ENCODE data around the gene DNAH9. TPM values are rescaled to one million over a fixed set of nuclear protein-coding genes. Genes with fewer than 3 reads are reported as not detected.

The DNAH9 gene
- polyA plus RNA-seq, 10 donors, result 0.44 to 1.1 (median 0.76) TPM

- DNase-seq, result no peak
Observed at GRCh38 chr17:11757815-11758214, 159.5 kb downstream of the DNAH9 start.

- no peak for DNase-seq
Observed at GRCh38 chr17:11768106-11768505, 169.8 kb downstream of the DNAH9 start.

- no peak for DNase-seq
Observed at GRCh38 chr17:11768981-11769380, 170.7 kb downstream of the DNAH9 start.

DNA sequence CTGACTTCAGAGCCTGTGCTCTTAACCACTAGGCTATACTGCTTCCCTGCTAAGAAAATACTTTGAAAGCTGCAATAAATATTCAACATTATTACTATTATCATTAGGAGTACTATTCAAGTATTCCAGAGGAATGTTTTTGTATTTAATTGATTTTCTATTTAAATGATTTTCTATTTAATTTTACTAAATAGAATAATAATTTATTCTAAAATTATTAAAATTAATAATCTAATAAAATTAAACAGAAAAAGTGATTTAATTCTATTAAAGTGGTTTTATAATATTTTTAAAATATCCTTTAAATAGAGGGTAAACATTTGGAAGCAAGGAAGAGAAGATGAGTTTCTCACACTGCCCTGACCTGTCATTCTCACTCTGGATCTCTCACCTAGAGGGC, 173.8 kb downstream of the DNAH9 start:
- no peak for DNase-seq

DNA sequence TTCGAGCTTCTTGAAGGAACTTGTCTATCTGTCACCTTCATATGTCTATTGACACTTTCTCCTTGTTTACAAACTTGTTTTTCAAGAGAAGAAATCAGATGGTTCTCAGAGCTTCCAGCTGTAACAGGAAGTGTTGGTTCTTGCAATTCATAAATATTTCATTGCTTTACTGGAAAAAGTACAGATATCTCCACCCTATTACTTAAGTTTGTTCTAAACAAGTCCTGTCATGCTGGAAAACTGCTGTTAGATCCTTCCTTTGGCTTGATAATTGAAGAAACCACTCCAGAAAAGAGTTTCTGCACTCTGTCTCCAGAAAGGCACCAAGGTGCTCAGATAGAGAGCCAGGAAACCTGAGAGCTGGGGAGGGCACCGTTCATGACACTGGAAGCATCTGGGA, 181.6 kb downstream of the DNAH9 start:
- peak in 1 of 3 donors; percentile 21 for DNase-seq

DNA sequence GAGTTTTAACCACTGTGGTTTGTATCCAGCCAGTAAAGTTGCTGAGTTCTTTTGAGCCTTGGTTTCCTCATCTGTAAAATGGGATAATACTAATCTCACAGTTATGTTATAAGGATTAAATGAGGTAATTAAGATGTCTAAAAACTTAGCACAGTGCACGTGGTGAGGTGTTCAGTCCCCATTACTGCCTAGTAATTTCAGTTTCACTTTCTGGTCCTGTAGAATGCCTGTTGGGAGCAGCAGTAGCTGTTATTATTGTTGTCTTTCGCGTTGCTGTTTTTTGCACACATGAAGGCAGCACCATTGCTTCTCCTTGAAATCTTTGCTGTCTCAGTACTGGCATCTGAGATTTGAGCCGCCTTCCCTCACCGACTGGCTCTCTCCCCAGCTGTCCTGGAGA, 182.4 kb downstream of the DNAH9 start:
- no peak for DNase-seq

DNA sequence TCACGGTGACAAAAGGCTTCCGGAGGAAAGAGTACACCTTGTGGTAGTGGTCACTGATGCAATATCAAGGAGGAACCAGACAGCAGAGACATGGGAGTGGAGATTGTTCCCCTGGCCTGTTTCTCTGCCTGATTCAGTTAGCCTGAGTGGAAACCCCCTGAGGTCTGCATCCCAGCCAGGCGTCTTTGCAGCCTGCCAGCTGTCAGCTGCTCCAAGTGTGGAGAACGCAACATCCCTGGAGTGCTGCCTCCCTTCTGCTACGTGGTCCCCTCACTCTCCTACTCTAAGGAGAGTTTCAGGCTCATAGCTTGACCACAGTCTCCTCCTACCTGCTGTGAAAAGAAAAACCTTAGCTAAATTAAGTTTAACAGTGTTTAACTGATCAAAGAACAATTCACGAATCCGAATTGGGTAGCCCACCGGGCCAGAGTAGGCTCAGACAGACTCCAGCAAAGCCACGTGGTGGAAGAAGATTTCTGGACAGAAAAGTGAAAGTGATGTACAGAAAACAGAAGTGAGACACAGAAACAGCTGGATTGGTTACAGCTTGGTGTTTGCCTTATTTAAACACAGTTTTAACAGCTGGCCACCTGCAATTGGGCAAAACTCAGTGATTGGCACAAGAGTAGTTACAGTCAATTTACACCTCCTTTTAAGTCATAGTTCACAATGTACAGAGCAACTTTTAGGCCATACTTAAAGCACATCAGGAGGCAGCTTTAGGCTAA, 188.6 kb downstream of the DNAH9 start:
- peak in 2 of 3 donors; percentile 30 to 74 for DNase-seq

DNA sequence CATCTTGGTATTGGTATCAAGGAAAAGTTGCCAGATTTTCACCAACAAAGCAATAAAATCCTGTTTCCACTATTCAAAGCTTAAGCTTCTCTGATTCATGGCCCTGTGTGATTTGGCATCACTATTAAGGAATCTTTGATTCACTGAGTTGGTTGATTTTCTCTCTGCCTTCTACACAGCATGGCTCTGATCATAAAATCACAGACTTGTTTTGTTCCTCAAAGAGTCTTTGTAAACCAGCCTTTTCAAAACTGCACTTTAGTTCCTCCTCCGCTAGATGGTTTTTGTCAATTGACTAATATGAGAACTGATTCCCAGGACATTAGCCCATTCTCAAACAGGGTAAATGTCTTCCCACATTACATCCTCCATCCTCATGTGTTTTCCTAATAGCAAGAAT, 197.6 kb downstream of the DNAH9 start:
- DNase-seq, result no peak

- DNase-seq, result no peak
Observed at GRCh38 chr17:11797803-11798202, 199.5 kb downstream of the DNAH9 start.

DNA sequence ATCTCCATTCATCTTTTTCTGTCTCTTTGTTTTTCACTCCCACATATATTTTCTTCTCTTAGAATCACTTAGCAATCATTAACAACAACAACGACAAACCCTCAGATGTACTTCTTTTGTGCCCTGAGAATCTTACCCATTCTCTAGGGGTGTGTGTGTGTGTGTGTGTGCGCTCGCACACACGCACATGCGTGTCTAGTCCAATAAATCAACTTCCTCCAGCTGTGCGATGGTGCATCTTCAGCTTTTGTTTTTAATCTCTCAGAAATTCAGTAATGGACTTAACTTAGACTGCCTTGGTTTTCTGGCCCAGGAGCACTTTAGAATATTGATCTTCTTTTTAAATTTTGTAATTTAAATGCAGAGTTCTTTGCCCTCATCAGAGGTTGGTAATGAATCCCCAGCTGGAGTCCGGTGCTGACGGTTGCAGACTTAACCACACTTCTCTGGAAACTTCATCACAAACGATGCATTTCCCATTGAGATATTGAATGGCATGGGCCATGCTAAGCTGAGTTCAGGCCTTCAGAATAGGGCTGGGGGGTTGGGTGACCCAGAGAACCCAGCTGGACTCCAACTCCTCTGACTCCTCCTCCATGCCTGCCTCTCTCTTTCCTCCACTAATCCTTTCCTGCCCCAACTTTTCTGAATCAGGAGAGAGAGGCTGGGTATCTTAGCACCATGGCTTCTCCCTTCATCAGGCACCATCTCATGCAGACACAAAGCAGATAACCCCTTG, 205.1 kb downstream of the DNAH9 start:
- DNase-seq, result no peak

- no peak for DNase-seq
Observed at GRCh38 chr17:11805138-11805537, 206.9 kb downstream of the DNAH9 start.

- no peak for DNase-seq
Observed at GRCh38 chr17:11805952-11806351, 207.7 kb downstream of the DNAH9 start.

DNA sequence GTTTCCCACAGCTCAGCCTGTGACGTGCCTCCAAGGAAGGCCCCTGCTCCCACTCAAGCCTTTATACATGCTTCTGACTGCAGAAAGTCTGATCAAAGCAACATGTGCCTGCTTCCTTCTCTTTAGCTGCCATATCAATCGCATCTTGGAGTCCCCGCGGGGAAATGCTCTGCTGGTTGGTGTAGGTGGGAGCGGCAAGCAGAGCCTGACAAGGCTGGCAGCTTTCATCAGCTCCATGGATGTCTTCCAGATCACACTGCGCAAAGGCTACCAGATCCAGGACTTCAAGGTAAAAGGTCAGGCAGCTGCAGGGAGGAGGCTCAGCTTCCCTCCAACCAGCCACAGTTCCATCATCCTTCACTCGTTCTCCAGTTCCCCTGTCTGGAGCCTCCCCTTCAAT, 209.3 kb downstream of the DNAH9 start:
- no peak for DNase-seq

GRCh38 chr17:11813278-11813677, 215.0 kb downstream of the DNAH9 start:
- DNase-seq, result no peak

DNA sequence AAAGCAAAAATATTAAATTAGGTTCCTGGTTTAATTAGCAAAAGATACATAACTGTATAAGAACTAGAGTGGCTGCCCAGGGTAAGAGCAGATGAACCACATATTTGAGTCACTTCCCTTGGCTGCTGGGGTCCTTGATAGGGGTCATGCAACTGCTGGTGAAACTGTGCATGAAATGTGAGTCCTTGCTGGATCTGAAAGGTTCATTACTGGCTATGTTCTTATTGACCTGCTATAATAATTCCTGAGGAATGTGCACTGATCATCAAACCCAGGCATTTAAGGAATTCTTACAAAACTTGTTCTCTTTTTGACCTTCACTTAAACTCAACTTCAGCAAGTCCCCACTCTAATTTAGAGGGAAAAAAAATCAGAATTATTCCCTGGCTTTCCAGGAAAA, 215.6 kb downstream of the DNAH9 start:
- no peak for DNase-seq

DNA sequence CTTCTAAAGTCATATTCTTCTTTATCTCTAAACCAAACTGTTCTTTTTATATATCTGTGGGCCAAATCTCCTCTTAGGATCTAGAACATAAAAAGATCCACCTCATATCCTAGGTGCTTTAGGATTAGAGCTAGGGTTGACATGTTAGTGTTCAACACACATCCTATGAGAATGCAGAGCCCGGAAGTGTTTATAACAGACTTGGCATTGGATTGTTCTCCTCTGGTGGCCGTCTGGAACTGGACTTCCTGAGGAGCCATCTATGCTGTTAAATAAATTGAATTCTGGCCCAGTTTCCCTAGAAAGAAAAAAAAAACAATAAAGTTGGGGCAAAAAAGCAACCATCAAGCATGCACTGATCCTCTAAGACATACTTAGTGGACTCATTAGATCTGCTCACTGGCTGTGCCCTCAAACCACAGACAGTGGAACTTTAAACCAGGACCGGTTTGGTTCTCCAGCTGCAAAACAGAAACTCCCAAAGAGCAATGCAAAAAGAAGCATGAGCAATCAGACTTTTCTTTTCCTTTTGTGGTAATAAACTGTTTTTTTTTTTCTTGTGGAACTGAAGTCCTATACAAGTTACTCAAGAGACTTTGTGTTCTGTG, 216.5 kb downstream of the DNAH9 start:
- no peak for DNase-seq

GRCh38 chr17:11816409-11816808, 218.1 kb downstream of the DNAH9 start:
- DNase-seq, result no peak

- DNase-seq, result peak; percentile 47 to 73 (median 53)
Observed at GRCh38 chr17:11823862-11824261, 225.6 kb downstream of the DNAH9 start.

DNA sequence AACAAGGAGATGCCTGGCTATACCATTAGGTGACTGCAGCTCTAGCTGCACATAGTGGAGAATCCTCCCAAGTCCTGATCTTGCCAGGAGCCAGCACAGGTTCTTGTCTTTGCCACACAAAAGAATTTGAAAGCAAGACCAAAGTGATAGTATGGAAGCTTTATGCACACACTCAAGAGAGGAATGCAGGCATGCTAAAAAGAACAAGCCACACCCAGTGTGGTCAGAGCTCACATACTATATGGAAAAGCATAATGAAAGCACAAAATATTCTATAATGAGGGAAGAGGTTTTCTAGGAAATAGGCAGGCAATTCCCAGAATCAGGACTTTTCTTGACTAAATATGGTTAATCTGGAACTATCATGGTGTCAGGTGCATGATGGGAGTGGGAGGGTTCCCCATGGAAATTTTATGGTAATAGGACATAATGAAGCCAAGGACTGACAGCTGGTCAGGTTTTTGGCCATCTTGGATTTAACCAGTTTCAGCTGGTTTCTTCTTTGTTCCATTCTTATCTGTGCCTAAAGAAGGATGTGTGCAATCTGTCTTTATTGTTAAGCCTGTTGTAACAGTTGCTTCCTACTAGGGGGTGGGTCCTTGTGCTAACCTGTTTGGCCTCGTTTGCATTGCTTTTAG, 227.4 kb downstream of the DNAH9 start:
- no peak for DNase-seq

GRCh38 chr17:11832401-11833137, 234.3 kb downstream of the DNAH9 start:
- DNase-seq, result peak in 1 of 3 donors; percentile 6

GRCh38 chr17:11836508-11836907, 238.2 kb downstream of the DNAH9 start:
- DNase-seq, result no peak

- no peak for DNase-seq
Observed at GRCh38 chr17:11840052-11840451, 241.8 kb downstream of the DNAH9 start.

Measured in muscle of back (tissue), 11 donors.